Bronchial epithelial cell (primary cell): ENCODE measurements around the gene ORAI2. TPM values are rescaled to one million over a fixed set of nuclear protein-coding genes. Genes with fewer than 3 reads are reported as not detected.
A peak's percentile ranks its signal among the peaks of the same experiment; 100 is the strongest.
"Not testable (repeated sequence)": the region's sequence is repeated elsewhere in the genome, so short reads cannot be mapped to it uniquely, and the experiment has no call there.

Experiments used
- DNase-seq: peaks from one replicate; pipeline ENCODE4 v3.0.0-alpha.2; 2010; ENCODE audit warnings: low read depth
- FAIRE-seq: peaks from 2 replicates; lab custom pipeline; 2011; peaks lifted over from hg19 to GRCh38; lab: Jason Lieb, UNC
- H3K27me3 ChIP-seq: 2 replicates; pipeline ENCODE4 v1.5.1; 2011; ENCODE audit warnings: low read length; ENCODE audit not compliant: control insufficient read depth, insufficient read depth
- H3K36me3 ChIP-seq: 2 replicates; pipeline ENCODE4 v1.5.1; 2011; ENCODE audit warnings: low read length; ENCODE audit not compliant: control insufficient read depth, insufficient read depth
- H3K4me3 ChIP-seq: 2 replicates; pipeline ENCODE4 v1.5.1; 2011; ENCODE audit warnings: mild to moderate bottlenecking, low read depth, low read length, control low read depth
- CTCF ChIP-seq: IDR thresholded peaks from 2 replicates; pipeline ENCODE4 v1.5.1; 2011; ENCODE audit warnings: mild to moderate bottlenecking, moderate library complexity, low read length, control low read depth, inconsistent platforms; ENCODE audit not compliant: insufficient read depth, severe bottlenecking
- total RNA-seq: library from RNA; depleted of rRNA; stranded (reverse); fragments of >200 nt; gene quantifications from 2 replicates; pipeline ENCODE4 v1.2.1, GENCODE V29; 2014

The ORAI2 gene
- total RNA-seq, 1 donor from 2014 or later: 4.7 TPM

GRCh38 chr7:102451371-102452054 is 18.1 kb downstream of the ORAI2 start:
- no peak overlapping the region for H3K4me3 ChIP-seq
- H3K36me3 ChIP-seq: no peaks in the 10 kb centered on the region
- no peak for TF ChIP-seq CTCF
- DNase-seq (peak; percentile 48), FAIRE-seq (no peak)
- H3K27me3 ChIP-seq: no peaks in the 10 kb centered on the region

GRCh38 chr7:102452451-102452850 is 19.1 kb downstream of the ORAI2 start:
- no peaks in the 10 kb centered on the region for H3K27me3 ChIP-seq
- no peak for TF ChIP-seq CTCF
- peaks cover 3% of the 10 kb centered on the region for H3K36me3 ChIP-seq
- FAIRE-seq (no peak), DNase-seq (no peak)
- no peak overlapping the region for H3K4me3 ChIP-seq

- no peak for TF ChIP-seq CTCF
These were observed 19.9 kb downstream of the ORAI2 start for GRCh38 chr7:102453319-102453718.

GRCh38 chr7:102454468-102454867 is 21.1 kb downstream of the ORAI2 start:
- H3K27me3 ChIP-seq: no peaks in the 10 kb centered on the region
- H3K36me3 ChIP-seq: peaks cover 7% of the 10 kb centered on the region
- TF ChIP-seq CTCF: no peak
- H3K4me3 ChIP-seq: no peak overlapping the region
- FAIRE-seq (peak; percentile 80), DNase-seq (no peak)

More at GRCh38 chr7:102453319-102453718, 19.9 kb downstream of the ORAI2 start:
- FAIRE-seq: no peak
- H3K36me3 ChIP-seq: peaks cover 4% of the 10 kb centered on the region
- DNase-seq: no peak
- H3K27me3 ChIP-seq: no peaks in the 10 kb centered on the region
- no peak overlapping the region for H3K4me3 ChIP-seq

- not testable (repeated sequence) for H3K36me3 ChIP-seq, FAIRE-seq, H3K4me3 ChIP-seq, H3K27me3 ChIP-seq, DNase-seq
These were observed 21.6 kb downstream of the ORAI2 start for GRCh38 chr7:102454932-102455331.

GRCh38 chr7:102455596-102455995 is 22.2 kb downstream of the ORAI2 start:
- no peak overlapping the region for H3K4me3 ChIP-seq
- FAIRE-seq (no peak), DNase-seq (no peak)
- H3K36me3 ChIP-seq: peaks cover 8% of the 10 kb centered on the region
- TF ChIP-seq CTCF: no peak
- no peaks in the 10 kb centered on the region for H3K27me3 ChIP-seq
